Retinal pigment epithelial cell (primary cell): Measurements from ENCODE around the gene BDKRB1.

Experiments used
- DNase-seq: peaks from one replicate; pipeline ENCODE4 v3.0.0-alpha.2; 2010; ENCODE audit warnings: low read depth
- H3K4me3 ChIP-seq: 2 replicates; pipeline ENCODE4 v1.5.1; 2011; ENCODE audit warnings: mild to moderate bottlenecking, low read length, control low read depth, moderate library complexity
- TF ChIP-seq, protein P1 (sequence below): conservative IDR thresholded peaks from 2 replicates; pipeline ENCODE4 v1.5.1; 2011; ENCODE audit warnings: low read depth, low read length, control low read depth, inconsistent platforms

Gene BDKRB1

DNA sequence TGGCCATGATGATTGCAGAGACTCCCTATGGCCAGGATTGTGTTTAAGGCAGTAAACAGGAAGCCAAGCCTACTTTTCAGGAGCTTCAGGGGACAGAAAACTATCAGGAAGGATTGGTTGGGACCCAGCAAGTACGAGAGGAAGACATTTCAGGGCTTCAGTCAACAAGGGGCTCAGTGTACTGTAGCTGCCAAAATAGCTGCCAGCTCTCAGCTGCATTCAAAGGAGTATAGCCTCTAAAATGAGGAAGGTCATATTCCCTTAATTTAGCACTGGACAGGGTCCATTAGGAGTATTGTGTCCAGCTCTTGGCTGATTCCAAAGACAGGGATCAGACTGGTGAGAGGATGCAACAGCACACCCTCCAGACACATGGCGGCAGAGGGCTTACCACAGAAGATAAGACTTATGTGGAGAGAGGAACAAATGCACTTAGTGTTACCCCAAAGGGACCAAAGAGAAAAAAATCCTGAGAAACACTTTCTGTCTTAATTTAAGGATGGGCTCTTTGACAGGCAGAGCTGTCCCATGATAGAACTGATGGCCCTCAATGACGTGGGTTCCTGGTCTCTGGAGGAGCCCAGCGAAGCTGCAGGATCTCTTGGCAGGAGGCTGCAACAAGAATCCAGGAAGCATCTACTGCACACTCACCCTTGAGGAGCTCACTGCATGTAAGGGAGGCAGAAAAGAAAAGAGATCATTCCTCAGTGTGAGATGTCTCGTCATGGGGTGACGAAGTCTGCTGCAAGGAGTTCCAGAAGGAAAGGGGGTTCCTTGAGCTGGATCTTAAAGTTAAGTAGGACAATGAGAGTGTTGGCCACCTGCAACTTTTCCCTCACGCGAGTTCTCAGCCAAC, 14.8 kb downstream of the BDKRB1 start:
- DNase-seq = no peak
- TF ChIP-seq, protein P1, sequence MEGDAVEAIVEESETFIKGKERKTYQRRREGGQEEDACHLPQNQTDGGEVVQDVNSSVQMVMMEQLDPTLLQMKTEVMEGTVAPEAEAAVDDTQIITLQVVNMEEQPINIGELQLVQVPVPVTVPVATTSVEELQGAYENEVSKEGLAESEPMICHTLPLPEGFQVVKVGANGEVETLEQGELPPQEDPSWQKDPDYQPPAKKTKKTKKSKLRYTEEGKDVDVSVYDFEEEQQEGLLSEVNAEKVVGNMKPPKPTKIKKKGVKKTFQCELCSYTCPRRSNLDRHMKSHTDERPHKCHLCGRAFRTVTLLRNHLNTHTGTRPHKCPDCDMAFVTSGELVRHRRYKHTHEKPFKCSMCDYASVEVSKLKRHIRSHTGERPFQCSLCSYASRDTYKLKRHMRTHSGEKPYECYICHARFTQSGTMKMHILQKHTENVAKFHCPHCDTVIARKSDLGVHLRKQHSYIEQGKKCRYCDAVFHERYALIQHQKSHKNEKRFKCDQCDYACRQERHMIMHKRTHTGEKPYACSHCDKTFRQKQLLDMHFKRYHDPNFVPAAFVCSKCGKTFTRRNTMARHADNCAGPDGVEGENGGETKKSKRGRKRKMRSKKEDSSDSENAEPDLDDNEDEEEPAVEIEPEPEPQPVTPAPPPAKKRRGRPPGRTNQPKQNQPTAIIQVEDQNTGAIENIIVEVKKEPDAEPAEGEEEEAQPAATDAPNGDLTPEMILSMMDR = no peak
- no peak overlapping the region for H3K4me3 ChIP-seq

DNA sequence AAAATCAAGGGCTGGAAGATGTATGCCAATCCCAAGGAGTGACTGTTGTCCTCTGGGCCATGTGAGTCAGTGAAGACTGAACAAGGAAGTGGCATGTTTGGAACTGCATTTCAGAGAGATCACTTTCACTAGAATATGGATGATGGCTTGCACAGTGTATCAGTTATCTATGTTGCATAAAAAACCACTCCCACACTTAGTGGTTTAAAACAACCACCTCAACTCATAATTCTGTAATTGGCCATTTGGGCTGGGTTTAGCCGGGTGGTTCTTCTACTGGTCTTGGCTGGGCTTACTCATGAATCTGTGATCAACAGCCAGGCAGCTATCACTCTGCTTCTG, 15.4 kb downstream of the BDKRB1 start:
- TF ChIP-seq, protein P1 = no peak
- DNase-seq = no peak
- H3K4me3 ChIP-seq = no peak overlapping the region

DNA sequence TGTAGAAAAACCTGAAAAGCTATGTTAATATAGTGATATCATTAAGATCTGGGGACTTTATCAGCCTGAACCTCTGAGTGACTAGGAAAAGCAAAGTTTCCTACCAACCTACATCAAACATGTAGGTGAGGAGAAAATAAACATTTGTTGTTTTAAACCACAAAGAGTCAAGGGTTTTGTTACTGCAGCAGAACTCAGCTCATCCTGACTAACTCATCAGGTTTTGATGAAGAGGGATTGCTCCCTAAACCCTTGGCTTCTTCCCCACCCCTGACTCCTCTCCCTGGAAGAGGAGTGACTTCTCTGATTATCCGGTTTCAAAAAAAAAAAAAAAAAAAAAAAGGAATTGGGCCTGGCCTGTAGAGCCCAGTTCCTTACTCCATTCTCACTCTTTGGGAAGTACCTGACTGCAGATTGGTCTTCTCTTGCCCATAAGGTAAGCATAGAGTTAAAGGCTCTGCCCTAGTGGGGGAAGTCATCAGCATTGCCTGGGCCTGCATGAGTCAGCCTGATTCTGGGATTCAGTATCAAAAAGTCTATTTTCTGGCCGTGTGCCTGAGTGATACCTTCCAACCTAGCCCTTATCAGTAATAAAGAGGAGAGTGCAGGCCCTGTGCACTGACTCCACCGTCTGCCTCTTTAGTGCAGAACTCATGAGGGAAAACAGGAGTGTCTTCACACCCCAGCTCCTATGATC, 16.9 kb downstream of the BDKRB1 start:
- no peak for DNase-seq
- TF ChIP-seq, protein P1 = no peak
- H3K4me3 ChIP-seq = no peak overlapping the region

DNA sequence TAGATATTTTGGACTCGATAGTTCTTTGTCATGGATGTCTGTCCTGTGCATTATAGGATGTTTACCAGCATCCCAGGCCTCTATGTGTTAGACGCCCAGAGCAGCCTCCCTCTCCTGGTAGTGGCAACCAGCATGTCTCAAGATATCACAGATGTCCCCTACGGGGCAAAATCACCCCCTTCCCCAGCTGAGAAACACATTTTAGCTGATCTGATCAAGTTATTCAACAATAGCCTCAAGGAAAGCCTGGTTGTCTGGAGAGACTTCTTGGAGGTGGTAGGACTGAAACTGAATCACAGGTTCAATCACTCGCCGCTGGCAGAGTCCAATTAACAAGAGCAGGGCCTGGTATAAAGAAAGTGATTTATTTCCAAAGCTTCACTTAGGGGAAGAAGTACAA, 17.6 kb downstream of the BDKRB1 start:
- DNase-seq = no peak
- TF ChIP-seq, protein P1 = no peak
- no peak overlapping the region for H3K4me3 ChIP-seq

DNA sequence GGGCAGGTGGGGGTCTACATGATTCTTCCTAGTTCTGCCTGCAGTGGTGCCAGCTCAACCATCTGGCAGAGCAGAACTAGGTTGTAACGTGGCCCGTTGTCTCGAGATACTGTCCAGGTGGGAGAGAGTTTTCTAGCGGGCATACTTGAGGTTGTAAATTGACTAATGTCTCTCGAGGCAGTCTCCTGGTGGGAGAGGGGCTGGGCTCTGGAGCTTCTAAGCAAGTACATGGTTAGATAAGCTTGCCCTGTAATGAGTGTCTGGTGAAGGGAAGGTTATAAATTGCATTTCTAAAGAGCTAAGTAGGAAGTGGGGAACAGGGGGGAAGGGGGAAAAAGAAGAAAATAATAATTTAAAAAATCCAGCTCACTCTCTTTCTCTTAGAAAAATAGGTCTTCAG, 18.1 kb downstream of the BDKRB1 start:
- TF ChIP-seq, protein P1 = no peak
- no peak overlapping the region for H3K4me3 ChIP-seq
- no peak for DNase-seq

DNA sequence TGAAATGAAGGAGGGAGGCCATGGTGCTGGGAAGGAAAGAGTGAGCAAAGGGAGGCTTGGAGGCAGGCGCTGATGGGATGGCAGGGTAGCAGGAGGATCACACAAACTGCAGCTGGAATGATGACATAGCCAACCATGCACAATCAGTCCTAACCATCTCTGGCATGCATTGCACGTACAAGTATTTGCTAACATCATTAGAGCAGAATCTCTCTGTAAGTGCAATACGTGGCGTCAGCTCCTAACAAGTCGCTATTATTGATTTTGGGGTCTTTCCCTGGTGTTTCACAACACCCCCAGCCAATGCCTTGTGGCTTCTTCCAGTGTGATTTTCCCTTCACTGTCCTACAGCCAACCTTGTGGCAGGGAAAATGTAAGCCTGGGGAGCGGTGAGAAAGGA, 18.5 kb downstream of the BDKRB1 start:
- no peak for DNase-seq
- TF ChIP-seq, protein P1 = no peak
- H3K4me3 ChIP-seq = no peak overlapping the region
